DOHH2 (cell line): ENCODE data around the gene TYMP.

Experiments
- H3F3A ChIP-seq: fragments of 200-600 bp; sonication (generic), shearing (Covaris generic); 2 replicates; pipeline ENCODE4 v1.6.0; 2016; ENCODE audit warnings: antibody characterized with exemption, mild to moderate bottlenecking; ENCODE audit not compliant: control insufficient read depth, insufficient read depth
- H3K27ac ChIP-seq: fragments of 200-600 bp; sonication (generic); 2 replicates; pipeline ENCODE4 v1.5.1; 2014; ENCODE audit warnings: low read depth, mild to moderate bottlenecking, low read length, moderate library complexity
- H3K27me3 ChIP-seq: fragments of 200-600 bp; sonication (generic); 2 replicates; pipeline ENCODE4 v1.6.1; 2014; ENCODE audit warnings: mild to moderate bottlenecking, low read length, mixed read lengths; ENCODE audit not compliant: control insufficient read depth
- H3K36me3 ChIP-seq: fragments of 200-600 bp; sonication (generic); 2 replicates; pipeline ENCODE4 v1.6.1; 2014; ENCODE audit warnings: mild to moderate bottlenecking, low read length, moderate library complexity, mixed read lengths; ENCODE audit not compliant: control insufficient read depth
- H3K4me1 ChIP-seq: fragments of 200-600 bp; sonication (generic); 2 replicates; pipeline ENCODE4 v1.6.1; 2014; ENCODE audit warnings: mild to moderate bottlenecking, low read length, mixed read lengths; ENCODE audit not compliant: control insufficient read depth
- H3K4me2 ChIP-seq: fragments of 200-600 bp; sonication (generic); 2 replicates; pipeline ENCODE4 v1.6.0; 2014; ENCODE audit warnings: mild to moderate bottlenecking, low read length, moderate library complexity
- H3K4me3 ChIP-seq: fragments of 200-600 bp; sonication (generic); 2 replicates; pipeline ENCODE4 v1.5.1; 2014; ENCODE audit warnings: mild to moderate bottlenecking, low read length, mixed read lengths
- H3K79me2 ChIP-seq: fragments of 200-600 bp; sonication (generic); 2 replicates; pipeline ENCODE4 v1.6.1; 2014; ENCODE audit warnings: mild to moderate bottlenecking, low read length, mixed read lengths; ENCODE audit not compliant: control insufficient read depth
- H3K9me2 ChIP-seq: fragments of 200-600 bp; sonication (generic); replicated peaks from 2 replicates; pipeline ENCODE4 v1.6.1; 2014; ENCODE audit warnings: mild to moderate bottlenecking, low read length, mixed read lengths; ENCODE audit not compliant: control insufficient read depth
- H3K9me3 ChIP-seq: fragments of 200-600 bp; sonication (generic); 2 replicates; pipeline ENCODE4 v1.6.1; 2014; ENCODE audit warnings: antibody characterized with exemption, low read length, mixed read lengths; ENCODE audit not compliant: control insufficient read depth, insufficient read depth
- H4K20me1 ChIP-seq: fragments of 200-600 bp; sonication (generic); 2 replicates; pipeline ENCODE4 v1.6.0; 2014; ENCODE audit warnings: low read depth, mild to moderate bottlenecking, antibody characterized with exemption, low read length, moderate library complexity; ENCODE audit not compliant: control insufficient read depth, insufficient read depth
- CTCF ChIP-seq: fragments of 200-600 bp; sonication (generic); IDR thresholded peaks from one replicate; pipeline ENCODE4 v1.5.1; 2014; ENCODE audit warnings: antibody characterized with exemption, mild to moderate bottlenecking, low read depth, low read length; ENCODE audit not compliant: poor library complexity, severe bottlenecking
- EZH2phosphoT487 ChIP-seq: fragments of 200-600 bp; sonication (generic); IDR thresholded peaks from 2 replicates; pipeline ENCODE4 v1.6.1; 2017; ENCODE audit warnings: borderline replicate concordance, mild to moderate bottlenecking, antibody characterized with exemption, low read length, moderate library complexity, mixed read lengths

The TYMP gene

GRCh38 chr22:50516068-50516467, 13.7 kb downstream of the TYMP start:
- Histone ChIP-seq H3K79me2 (peaks cover 70% of the 10 kb centered on the region), H3K4me3 (no peak overlapping the region), H3K27ac (no peak overlapping the region), H3K9me3 (no peaks in the 10 kb centered on the region), H3F3A (no peaks in the 10 kb centered on the region), H3K9me2 (no peaks in the 10 kb centered on the region), H4K20me1 (peaks cover 7% of the 10 kb centered on the region; the same call in 1 of the 2 replicates), H3K36me3 (peaks cover 67% of the 10 kb centered on the region), H3K27me3 (no peaks in the 10 kb centered on the region), H3K4me1 (no peaks in the 10 kb centered on the region), H3K4me2 (no peak overlapping the region)
- TF ChIP-seq CTCF (no peak), EZH2phosphoT487 (no peak)

DNA sequence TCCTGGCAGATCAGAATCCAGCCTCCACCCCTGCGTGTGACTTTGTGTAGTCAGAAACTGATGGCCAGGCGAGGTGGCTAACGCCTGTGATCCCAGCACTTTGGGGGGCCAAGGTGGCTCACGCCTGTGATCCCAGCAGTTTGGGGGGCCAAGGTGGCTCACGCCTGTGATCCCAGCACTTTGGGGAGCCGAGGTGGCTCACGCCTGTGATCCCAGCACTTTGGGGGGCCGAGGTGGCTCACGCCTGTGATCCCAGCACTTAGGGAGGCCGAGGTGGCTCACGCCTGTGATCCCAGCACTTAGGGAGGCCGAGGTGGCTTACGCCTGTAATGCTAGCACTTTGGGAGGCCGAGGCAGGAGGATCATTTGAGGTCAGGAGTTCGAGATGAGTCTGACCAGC, 16.6 kb downstream of the TYMP start:
- H3K27ac ChIP-seq = no peak overlapping the region
- H3K9me2 ChIP-seq = no peaks in the 10 kb centered on the region
- peaks cover 61% of the 10 kb centered on the region for H3K36me3 ChIP-seq
- no peak overlapping the region for H3K4me3 ChIP-seq
- H3F3A ChIP-seq = no peaks in the 10 kb centered on the region
- H3K9me3 ChIP-seq = no peaks in the 10 kb centered on the region
- peaks cover 9% of the 10 kb centered on the region for H3K4me1 ChIP-seq
- H3K27me3 ChIP-seq = no peaks in the 10 kb centered on the region
- H4K20me1 ChIP-seq = peaks cover 17% of the 10 kb centered on the region; the same call in 1 of the 2 replicates
- no peak for TF ChIP-seq EZH2phosphoT487
- TF ChIP-seq CTCF = no peak
- H3K4me2 ChIP-seq = no peak overlapping the region
- peaks cover 96% of the 10 kb centered on the region for H3K79me2 ChIP-seq

GRCh38 chr22:50508897-50509296, 20.9 kb downstream of the TYMP start:
- TF ChIP-seq CTCF = no peak
- no peak for TF ChIP-seq EZH2phosphoT487
- H3K9me2 ChIP-seq = no peaks in the 10 kb centered on the region
- peak overlapping the region; percentile 51 for H3K27ac ChIP-seq
- peak overlapping the region; percentile 88 for H3K4me2 ChIP-seq
- no peaks in the 10 kb centered on the region for H3F3A ChIP-seq
- H3K27me3 ChIP-seq = no peaks in the 10 kb centered on the region
- no peaks in the 10 kb centered on the region for H3K9me3 ChIP-seq
- H3K36me3 ChIP-seq = peaks cover 57% of the 10 kb centered on the region
- peaks cover 14% of the 10 kb centered on the region; the same call in 1 of the 2 replicates for H4K20me1 ChIP-seq
- peak overlapping the region; percentile 85 for H3K4me3 ChIP-seq
- H3K79me2 ChIP-seq = peaks cover 86% of the 10 kb centered on the region
- H3K4me1 ChIP-seq = peaks cover 19% of the 10 kb centered on the region
